Suprapubic skin (tissue), 4 donors: Measurements from ENCODE around the gene SETBP1. TPM values are rescaled to one million over a fixed set of nuclear protein-coding genes. Genes with fewer than 3 reads are reported as not detected.

Experiments
- DNase-seq, 2 donors: peaks; one replicate each; pipeline ENCODE4 v3.0.0-alpha.2; 2019; ENCODE audit warnings: low spot score in 2 of 2
- H3K27ac ChIP-seq: fragments of 200-600 bp; sonication (generic); one replicate; pipeline ENCODE4 v1.5.1; 2019
- H3K27me3 ChIP-seq: fragments of 200-600 bp; sonication (generic); one replicate; pipeline ENCODE4 v1.5.1; 2019
- H3K36me3 ChIP-seq: fragments of 200-600 bp; sonication (generic); one replicate; pipeline ENCODE4 v1.5.1; 2019
- H3K4me1 ChIP-seq: fragments of 200-600 bp; sonication (generic); one replicate; pipeline ENCODE4 v1.5.1; 2019
- H3K4me3 ChIP-seq: fragments of 200-600 bp; sonication (generic); one replicate; pipeline ENCODE4 v1.5.1; 2019; ENCODE audit warnings: mild to moderate bottlenecking
- H3K9me3 ChIP-seq: fragments of 200-600 bp; sonication (generic); one replicate; pipeline ENCODE4 v1.5.1; 2019
- EP300 ChIP-seq: sonication (generic); formaldehyde crosslinking; IDR thresholded peaks from one replicate; pipeline ENCODE4 v1.6.1; 2017; ENCODE audit warnings: antibody characterized with exemption
- POLR2A ChIP-seq, 2 donors: fragments of 450-650 bp; IDR thresholded peaks; one replicate each; pipeline ENCODE4 v1.6.1; 2017; ENCODE audit warnings: antibody characterized with exemption in 2 of 2, mild to moderate bottlenecking in 2 of 2, moderate library complexity in 2 of 2
- POLR2AphosphoS5 ChIP-seq, 3 donors: sonication (generic); formaldehyde crosslinking; IDR thresholded peaks; one replicate each; pipeline ENCODE4 v1.6.1; 2017; ENCODE audit warnings: antibody characterized with exemption in 3 of 3
- whole genome bisulfite sequencing: methylation state at CpG from one replicate; pipeline ENCODE4 v1.1.5; 2018; 5-methylcytosine and 5-hydroxymethylcytosine counted together
- total RNA-seq, 4 donors: library from RNA; depleted of rRNA; stranded (reverse); fragments of >200 nt; gene quantifications; one replicate each; pipeline ENCODE4 v1.1.0, GENCODE V29; 2016
- TF ChIP-seq, protein P1 (sequence below), 2 donors: fragments of 200-600 bp in 1 of 2; fragments of 450-650 bp in 1 of 2; sonication (generic) in 1 of 2; IDR thresholded peaks; one replicate each; pipeline ENCODE4 v1.5.1; 2016 to 2019; ENCODE audit warnings: antibody characterized with exemption in 2 of 2, mild to moderate bottlenecking in 1 of 2, moderate library complexity in 1 of 2

Gene SETBP1
- total RNA-seq, 4 donors from 2014 or later = 13.1 to 25.6 (median 17.2) TPM

- no peak for DNase-seq
- H3K4me1 ChIP-seq = peaks cover 31% of the 10 kb centered on the region
Observed at GRCh38 chr18:44789710-44790109, 109.0 kb downstream of the SETBP1 start.

DNA sequence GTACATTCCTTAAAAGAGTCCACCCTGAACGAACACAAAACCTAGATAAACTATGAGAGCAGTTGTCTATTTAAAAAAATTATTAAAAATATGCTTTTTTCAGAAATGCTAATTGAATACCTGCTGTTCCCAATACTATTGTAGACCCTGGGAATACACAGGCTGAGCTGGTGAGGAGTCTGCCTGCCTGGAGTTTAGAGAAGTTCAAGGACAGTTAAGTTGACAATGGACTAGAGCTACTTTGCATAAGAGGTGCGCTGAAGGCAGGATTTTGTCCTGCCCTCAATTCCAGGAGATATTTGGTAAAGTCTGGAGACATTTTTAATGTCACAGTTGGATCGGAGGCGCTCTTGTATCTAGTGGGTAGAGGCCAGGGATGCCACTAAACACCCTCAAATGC is 110.2 kb downstream of the SETBP1 start:
- no peak overlapping the region for H3K4me3 ChIP-seq
- no peak overlapping the region for H3K27ac ChIP-seq
- TF ChIP-seq EP300 (no peak), POLR2A (IDR thresholded peaks at IDR 0.05) (no peak), POLR2AphosphoS5 (IDR thresholded peaks at IDR 0.05) (no peak)
- TF ChIP-seq, protein P1, sequence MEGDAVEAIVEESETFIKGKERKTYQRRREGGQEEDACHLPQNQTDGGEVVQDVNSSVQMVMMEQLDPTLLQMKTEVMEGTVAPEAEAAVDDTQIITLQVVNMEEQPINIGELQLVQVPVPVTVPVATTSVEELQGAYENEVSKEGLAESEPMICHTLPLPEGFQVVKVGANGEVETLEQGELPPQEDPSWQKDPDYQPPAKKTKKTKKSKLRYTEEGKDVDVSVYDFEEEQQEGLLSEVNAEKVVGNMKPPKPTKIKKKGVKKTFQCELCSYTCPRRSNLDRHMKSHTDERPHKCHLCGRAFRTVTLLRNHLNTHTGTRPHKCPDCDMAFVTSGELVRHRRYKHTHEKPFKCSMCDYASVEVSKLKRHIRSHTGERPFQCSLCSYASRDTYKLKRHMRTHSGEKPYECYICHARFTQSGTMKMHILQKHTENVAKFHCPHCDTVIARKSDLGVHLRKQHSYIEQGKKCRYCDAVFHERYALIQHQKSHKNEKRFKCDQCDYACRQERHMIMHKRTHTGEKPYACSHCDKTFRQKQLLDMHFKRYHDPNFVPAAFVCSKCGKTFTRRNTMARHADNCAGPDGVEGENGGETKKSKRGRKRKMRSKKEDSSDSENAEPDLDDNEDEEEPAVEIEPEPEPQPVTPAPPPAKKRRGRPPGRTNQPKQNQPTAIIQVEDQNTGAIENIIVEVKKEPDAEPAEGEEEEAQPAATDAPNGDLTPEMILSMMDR (IDR thresholded peaks at IDR 0.05) = no peak
- no peak for DNase-seq
- H3K36me3 ChIP-seq = no peaks in the 10 kb centered on the region
- no peaks in the 10 kb centered on the region for H3K9me3 ChIP-seq
- WGBS = 94% methylated on average over 4 of the region's 4 CpGs
- no peaks in the 10 kb centered on the region for H3K27me3 ChIP-seq
- H3K4me1 ChIP-seq = peaks cover 31% of the 10 kb centered on the region

More at GRCh38 chr18:44789710-44790109, 109.0 kb downstream of the SETBP1 start:
- no peaks in the 10 kb centered on the region for H3K9me3 ChIP-seq
- no peak overlapping the region for H3K4me3 ChIP-seq
- no peaks in the 10 kb centered on the region for H3K36me3 ChIP-seq
- H3K27ac ChIP-seq = no peak overlapping the region
- 15% methylated on average over 4 of the region's 4 CpGs for WGBS
- TF ChIP-seq POLR2AphosphoS5 (IDR thresholded peaks at IDR 0.05) (no peak), POLR2A (IDR thresholded peaks at IDR 0.05) (no peak), EP300 (no peak)
- TF ChIP-seq, protein P1 (IDR thresholded peaks at IDR 0.05) = no peak
- no peaks in the 10 kb centered on the region for H3K27me3 ChIP-seq

DNA sequence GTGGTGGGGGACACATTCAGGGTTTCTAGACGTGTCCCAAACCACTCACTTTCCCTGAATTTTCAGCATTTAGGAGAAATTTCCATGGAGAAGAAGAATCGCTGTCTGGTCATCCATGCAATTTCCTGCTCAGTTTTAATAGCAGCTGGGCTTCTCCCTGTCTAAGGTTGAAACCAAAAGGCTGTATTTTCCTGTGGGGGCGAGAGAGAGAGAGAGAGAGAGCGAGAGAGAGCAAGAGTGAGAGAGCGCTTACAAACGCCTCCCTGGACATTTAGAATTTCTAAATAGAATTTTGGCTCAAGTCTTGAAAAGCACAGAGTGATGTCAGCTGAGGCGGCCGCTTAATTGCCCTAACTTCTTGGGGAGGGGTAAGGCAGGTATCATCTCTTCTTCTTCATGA is 110.8 kb downstream of the SETBP1 start:
- Histone ChIP-seq H3K27me3 (no peaks in the 10 kb centered on the region), H3K4me1 (peaks cover 31% of the 10 kb centered on the region), H3K36me3 (no peaks in the 10 kb centered on the region), H3K27ac (no peak overlapping the region), H3K9me3 (no peaks in the 10 kb centered on the region), H3K4me3 (no peak overlapping the region)
- 87% methylated on average over 8 of the region's 8 CpGs for WGBS
- TF ChIP-seq POLR2A (IDR thresholded peaks at IDR 0.05) (no peak), POLR2AphosphoS5 (IDR thresholded peaks at IDR 0.05) (no peak)
- TF ChIP-seq, protein P1 (IDR thresholded peaks at IDR 0.05) = no peak
- DNase-seq = no peak

DNA sequence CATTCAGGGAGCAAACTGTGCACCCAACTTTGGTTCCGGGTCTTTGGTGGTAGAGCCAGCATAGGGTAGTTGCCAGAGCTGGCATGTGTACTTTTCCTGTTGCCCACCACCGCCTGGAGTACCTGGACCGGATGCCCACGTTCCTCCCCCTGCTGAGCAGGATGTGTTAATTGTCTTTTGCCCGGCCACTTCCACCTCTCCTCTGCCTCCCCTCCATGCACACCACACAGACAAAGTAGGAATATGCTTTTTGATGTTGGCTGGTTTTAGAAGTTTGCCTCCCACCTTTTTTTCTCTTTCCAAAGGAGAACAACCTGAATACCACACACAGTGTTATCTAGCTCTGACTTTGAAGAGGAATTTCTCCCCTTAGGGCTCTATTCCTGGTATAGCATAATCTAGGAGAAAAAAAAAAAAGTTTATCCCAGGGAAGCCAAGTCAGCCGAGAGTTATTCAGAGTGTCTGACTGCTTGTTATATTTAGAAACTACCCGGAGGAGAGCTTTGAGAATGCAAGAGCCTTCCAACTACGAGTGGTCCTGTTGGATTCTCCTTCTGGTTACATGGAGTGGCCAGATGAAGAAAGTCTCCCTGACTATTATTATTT is 111.9 kb downstream of the SETBP1 start:
- no peak for TF ChIP-seq POLR2A (IDR thresholded peaks at IDR 0.05)
- TF ChIP-seq POLR2AphosphoS5 (IDR thresholded peaks at IDR 0.05) = no peak
- no peak for TF ChIP-seq EP300
- TF ChIP-seq, protein P1 (IDR thresholded peaks at IDR 0.05) = no peak
- H3K4me1 ChIP-seq = peaks cover 31% of the 10 kb centered on the region
- 55% methylated on average over 8 of the region's 8 CpGs for WGBS

DNA sequence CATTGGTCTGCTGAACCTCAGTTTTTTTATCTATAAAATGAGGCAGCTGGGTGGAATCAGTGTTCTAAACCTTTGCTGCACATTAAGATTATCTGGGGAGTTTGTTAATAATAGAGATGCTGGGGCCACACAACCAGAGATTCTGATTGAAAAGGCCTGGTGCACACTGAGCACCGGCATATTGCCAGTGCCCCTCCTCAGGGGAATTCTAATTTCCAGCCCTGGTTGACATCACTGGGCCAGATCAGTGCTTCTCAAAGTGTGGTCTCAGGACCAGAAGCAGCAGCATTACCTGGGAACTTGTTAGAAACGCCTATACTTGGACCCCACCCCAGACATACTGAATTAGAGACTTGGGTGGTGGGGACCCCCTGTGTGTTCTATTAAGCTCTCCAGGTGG is 112.5 kb downstream of the SETBP1 start:
- no peaks in the 10 kb centered on the region for H3K27me3 ChIP-seq
- H3K4me1 ChIP-seq = peaks cover 31% of the 10 kb centered on the region
- no peaks in the 10 kb centered on the region for H3K36me3 ChIP-seq
- H3K4me3 ChIP-seq = no peak overlapping the region
- H3K9me3 ChIP-seq = no peaks in the 10 kb centered on the region
- no peak for DNase-seq
- no peak overlapping the region for H3K27ac ChIP-seq
- 78% methylated on average over 2 of the region's 2 CpGs for WGBS
- TF ChIP-seq EP300 (no peak), POLR2AphosphoS5 (IDR thresholded peaks at IDR 0.05) (no peak)
- TF ChIP-seq, protein P1 (IDR thresholded peaks at IDR 0.05) = no peak

More for the DNA sequence above, 111.9 kb downstream of the SETBP1 start:
- no peaks in the 10 kb centered on the region for H3K36me3 ChIP-seq
- no peaks in the 10 kb centered on the region for H3K9me3 ChIP-seq
- DNase-seq = no peak
- no peaks in the 10 kb centered on the region for H3K27me3 ChIP-seq
- no peak overlapping the region for H3K27ac ChIP-seq
- no peak overlapping the region for H3K4me3 ChIP-seq
